ENCODE data around the gene RGS7. TPM values are rescaled to one million over a fixed set of nuclear protein-coding genes. Genes with fewer than 3 reads are reported as not detected.

RGS7 gene
- total RNA-seq, 2 donors from 2014 or later = 0.10 to 0.24 TPM

DNA sequence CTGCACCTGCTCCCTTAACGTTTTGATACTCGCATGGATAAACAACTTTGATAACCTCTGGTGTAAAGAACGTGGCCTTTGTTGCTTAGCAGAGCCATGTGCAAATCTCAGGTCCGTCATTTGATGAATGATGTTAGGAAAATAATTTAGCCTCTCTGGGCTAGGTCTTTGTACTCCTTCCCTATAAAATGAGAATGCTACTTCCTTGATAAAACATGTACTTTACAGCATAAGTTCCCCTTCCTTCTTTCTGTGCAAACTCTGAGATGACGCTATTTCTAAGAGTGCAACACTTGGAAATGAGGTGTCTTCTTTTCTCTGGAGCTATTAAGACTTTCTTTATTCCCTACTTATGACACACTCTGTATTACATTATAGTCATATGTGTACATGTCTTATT, 243.4 kb downstream of the RGS7 start:
- TF ChIP-seq, protein P1, sequence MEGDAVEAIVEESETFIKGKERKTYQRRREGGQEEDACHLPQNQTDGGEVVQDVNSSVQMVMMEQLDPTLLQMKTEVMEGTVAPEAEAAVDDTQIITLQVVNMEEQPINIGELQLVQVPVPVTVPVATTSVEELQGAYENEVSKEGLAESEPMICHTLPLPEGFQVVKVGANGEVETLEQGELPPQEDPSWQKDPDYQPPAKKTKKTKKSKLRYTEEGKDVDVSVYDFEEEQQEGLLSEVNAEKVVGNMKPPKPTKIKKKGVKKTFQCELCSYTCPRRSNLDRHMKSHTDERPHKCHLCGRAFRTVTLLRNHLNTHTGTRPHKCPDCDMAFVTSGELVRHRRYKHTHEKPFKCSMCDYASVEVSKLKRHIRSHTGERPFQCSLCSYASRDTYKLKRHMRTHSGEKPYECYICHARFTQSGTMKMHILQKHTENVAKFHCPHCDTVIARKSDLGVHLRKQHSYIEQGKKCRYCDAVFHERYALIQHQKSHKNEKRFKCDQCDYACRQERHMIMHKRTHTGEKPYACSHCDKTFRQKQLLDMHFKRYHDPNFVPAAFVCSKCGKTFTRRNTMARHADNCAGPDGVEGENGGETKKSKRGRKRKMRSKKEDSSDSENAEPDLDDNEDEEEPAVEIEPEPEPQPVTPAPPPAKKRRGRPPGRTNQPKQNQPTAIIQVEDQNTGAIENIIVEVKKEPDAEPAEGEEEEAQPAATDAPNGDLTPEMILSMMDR (IDR thresholded peaks at IDR 0.05) = no peak
- intact Hi-C loops (cut with DNase I) = no loop called here
- no peak for DNase-seq
- H3K4me3 ChIP-seq = no peak overlapping the region
- no peaks in the 10 kb centered on the region for H3K4me1 ChIP-seq
- no peaks in the 10 kb centered on the region for H3K27me3 ChIP-seq
- H3K36me3 ChIP-seq = no peaks in the 10 kb centered on the region
- no peak overlapping the region for H3K27ac ChIP-seq
- no peak overlapping the region for H3K9ac ChIP-seq (ENCODE audit: low read depth in 2 of 2, low read length in 2 of 2)
- H3K9me3 ChIP-seq = no peaks in the 10 kb centered on the region

DNA sequence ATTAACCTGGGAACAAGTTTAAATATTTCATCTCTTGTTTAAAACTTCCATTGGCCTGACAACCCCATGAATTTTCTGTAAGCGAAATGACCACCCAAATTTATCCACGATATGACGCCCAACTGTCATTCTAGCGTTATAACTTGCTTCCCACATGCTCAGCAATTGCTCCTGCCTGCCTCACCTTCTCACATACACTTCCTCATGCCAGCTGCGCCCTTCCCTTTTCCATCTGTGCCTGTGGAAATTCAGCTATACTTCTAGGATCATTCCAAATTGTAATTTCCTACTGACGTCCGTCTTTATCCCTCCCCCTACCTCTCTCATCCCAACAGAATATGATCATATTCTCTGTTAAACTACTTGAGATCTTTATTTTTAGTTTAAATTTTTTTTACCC, 248.0 kb downstream of the RGS7 start:
- H3K9ac ChIP-seq (ENCODE audit: low read depth in 2 of 2, low read length in 2 of 2) = no peak overlapping the region
- TF ChIP-seq, protein P1 (IDR thresholded peaks at IDR 0.05) = no peak
- H3K9me3 ChIP-seq = no peaks in the 10 kb centered on the region
- H3K36me3 ChIP-seq = no peaks in the 10 kb centered on the region
- intact Hi-C loops (cut with DNase I) = no loop called here
- no peak overlapping the region for H3K4me3 ChIP-seq
- H3K27me3 ChIP-seq = no peaks in the 10 kb centered on the region
- H3K4me1 ChIP-seq = no peaks in the 10 kb centered on the region
- H3K27ac ChIP-seq = no peak overlapping the region
- DNase-seq = no peak

DNA sequence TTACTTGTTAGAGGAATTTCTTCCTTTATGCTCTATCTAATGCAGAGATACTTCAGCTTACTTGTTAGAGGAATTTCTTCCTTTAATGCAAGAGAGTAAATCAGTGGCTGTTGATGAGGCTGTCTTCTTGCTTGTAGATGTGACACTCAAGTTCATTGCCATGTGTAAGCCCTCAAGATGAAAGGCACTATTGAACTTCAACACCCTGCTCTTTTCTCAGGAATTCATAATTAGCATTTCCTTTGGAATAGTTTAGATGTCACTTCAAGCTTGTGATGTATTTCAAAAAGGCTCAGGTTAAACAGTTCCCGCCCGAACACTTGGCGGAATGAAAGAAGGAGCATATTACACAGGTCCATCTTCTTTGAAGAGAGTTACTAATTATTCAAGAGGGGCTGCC, 251.9 kb downstream of the RGS7 start:
- no peaks in the 10 kb centered on the region for H3K36me3 ChIP-seq
- H3K27ac ChIP-seq = no peak overlapping the region

DNA sequence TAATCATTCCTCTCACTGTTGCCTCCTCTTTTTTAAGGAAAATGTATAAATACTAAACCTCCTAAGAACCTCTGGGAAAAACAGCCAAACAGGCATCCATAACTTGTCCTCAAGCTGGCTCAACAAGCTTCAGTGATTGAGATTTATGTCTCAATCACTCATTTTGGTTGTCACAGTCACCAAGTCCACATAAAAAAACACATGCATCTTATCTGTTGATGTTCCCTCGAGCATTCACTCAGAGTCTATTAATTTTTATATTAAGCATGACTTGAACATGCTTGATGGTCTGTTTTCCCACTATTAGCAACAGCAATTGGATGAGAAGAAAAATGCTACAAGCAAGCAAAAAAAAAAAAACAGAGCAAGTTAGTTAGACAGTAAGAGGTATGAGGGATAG, 254.3 kb downstream of the RGS7 start:
- no peak overlapping the region for H3K9ac ChIP-seq (ENCODE audit: low read depth in 2 of 2, low read length in 2 of 2)
- H3K9me3 ChIP-seq = no peaks in the 10 kb centered on the region
- no peaks in the 10 kb centered on the region for H3K27me3 ChIP-seq
- no peak overlapping the region for H3K27ac ChIP-seq
- no peak overlapping the region for H3K4me3 ChIP-seq
- intact Hi-C loops (cut with DNase I) = no loop called here
- no peak for DNase-seq
- TF ChIP-seq, protein P1 (IDR thresholded peaks at IDR 0.05) = no peak
- H3K36me3 ChIP-seq = no peaks in the 10 kb centered on the region
- H3K4me1 ChIP-seq = no peaks in the 10 kb centered on the region

More for the DNA sequence above, 251.9 kb downstream of the RGS7 start:
- TF ChIP-seq, protein P1 (IDR thresholded peaks at IDR 0.05) = no peak
- no peaks in the 10 kb centered on the region for H3K27me3 ChIP-seq
- no peak for DNase-seq
- H3K4me3 ChIP-seq = no peak overlapping the region
- intact Hi-C loops (cut with DNase I) = no loop called here
- no peaks in the 10 kb centered on the region for H3K9me3 ChIP-seq
- H3K9ac ChIP-seq (ENCODE audit: low read depth in 2 of 2, low read length in 2 of 2) = no peak overlapping the region
- no peaks in the 10 kb centered on the region for H3K4me1 ChIP-seq

DNA sequence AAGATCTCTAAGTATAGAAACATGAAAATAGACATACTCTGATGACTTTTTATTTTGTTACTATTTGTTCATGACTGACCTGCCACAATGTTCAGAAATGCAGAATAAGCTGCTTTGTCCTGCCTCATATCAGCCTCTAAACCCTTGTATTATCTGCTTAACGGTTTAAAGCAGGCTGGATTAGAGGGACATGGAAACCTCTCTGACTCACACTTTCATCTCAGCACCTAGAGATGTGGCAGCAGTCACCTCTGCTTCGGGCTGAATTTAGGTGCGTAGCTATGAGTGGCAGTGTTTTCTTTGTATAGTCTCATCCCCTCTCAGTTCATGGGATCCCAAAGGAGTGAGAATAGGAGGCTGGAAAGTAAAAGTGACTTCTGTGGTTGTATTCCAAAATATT, 255.4 kb downstream of the RGS7 start:
- TF ChIP-seq, protein P1 (IDR thresholded peaks at IDR 0.05) = no peak
- Histone ChIP-seq H3K27me3 (no peaks in the 10 kb centered on the region), H3K9me3 (no peaks in the 10 kb centered on the region), H3K27ac (no peak overlapping the region), H3K9ac (ENCODE audit: low read depth in 2 of 2, low read length in 2 of 2) (no peak overlapping the region), H3K4me3 (no peak overlapping the region), H3K36me3 (no peaks in the 10 kb centered on the region), H3K4me1 (no peaks in the 10 kb centered on the region)
- DNase-seq = no peak
- intact Hi-C loops (cut with DNase I) = no loop called here

DNA sequence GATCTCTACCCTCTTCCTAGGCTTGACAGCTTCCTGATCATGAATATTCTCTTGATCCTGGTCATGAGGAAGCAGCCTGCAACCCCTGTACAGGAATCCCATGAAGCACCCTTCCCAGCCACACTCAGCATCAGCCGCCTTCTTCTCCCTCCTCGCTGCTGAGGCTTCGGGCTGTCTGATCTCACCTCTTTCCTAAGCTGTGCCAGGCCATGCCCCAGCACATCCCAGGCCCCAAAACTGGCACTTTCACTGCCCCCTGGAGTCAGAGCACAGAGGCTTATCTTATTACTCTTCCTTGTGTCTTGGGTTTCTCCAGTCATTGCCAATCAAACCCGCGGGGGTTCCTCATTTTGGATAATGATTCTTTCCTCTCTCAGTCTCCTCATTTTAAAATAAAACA, 259.5 kb downstream of the RGS7 start:
- H3K9me3 ChIP-seq = no peaks in the 10 kb centered on the region
- no peak overlapping the region for H3K27ac ChIP-seq
- TF ChIP-seq, protein P1 (IDR thresholded peaks at IDR 0.05) = no peak
- no peak for DNase-seq
- H3K4me3 ChIP-seq = no peak overlapping the region
- no peak overlapping the region for H3K9ac ChIP-seq (ENCODE audit: low read depth in 2 of 2, low read length in 2 of 2)
- H3K27me3 ChIP-seq = no peaks in the 10 kb centered on the region
- no peaks in the 10 kb centered on the region for H3K4me1 ChIP-seq
- intact Hi-C loops (cut with DNase I) = no loop called here
- H3K36me3 ChIP-seq = no peaks in the 10 kb centered on the region
